GM12801 (cell line): ENCODE results near the gene SPHK2.
A peak's percentile ranks its signal among the peaks of the same experiment; 100 is the strongest.

Source experiments
- TF ChIP-seq, protein P1 (sequence below): IDR thresholded peaks from one replicate; pipeline ENCODE4 v1.5.1; 2011; ENCODE audit warnings: control low read depth; ENCODE audit not compliant: insufficient read length; ENCODE audit errors: extremely low read depth

The SPHK2 gene

GRCh38 chr19:48582168-48582567 lies 37.1 kb upstream of the SPHK2 start:
- TF ChIP-seq, protein P1, sequence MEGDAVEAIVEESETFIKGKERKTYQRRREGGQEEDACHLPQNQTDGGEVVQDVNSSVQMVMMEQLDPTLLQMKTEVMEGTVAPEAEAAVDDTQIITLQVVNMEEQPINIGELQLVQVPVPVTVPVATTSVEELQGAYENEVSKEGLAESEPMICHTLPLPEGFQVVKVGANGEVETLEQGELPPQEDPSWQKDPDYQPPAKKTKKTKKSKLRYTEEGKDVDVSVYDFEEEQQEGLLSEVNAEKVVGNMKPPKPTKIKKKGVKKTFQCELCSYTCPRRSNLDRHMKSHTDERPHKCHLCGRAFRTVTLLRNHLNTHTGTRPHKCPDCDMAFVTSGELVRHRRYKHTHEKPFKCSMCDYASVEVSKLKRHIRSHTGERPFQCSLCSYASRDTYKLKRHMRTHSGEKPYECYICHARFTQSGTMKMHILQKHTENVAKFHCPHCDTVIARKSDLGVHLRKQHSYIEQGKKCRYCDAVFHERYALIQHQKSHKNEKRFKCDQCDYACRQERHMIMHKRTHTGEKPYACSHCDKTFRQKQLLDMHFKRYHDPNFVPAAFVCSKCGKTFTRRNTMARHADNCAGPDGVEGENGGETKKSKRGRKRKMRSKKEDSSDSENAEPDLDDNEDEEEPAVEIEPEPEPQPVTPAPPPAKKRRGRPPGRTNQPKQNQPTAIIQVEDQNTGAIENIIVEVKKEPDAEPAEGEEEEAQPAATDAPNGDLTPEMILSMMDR: no peak

DNA sequence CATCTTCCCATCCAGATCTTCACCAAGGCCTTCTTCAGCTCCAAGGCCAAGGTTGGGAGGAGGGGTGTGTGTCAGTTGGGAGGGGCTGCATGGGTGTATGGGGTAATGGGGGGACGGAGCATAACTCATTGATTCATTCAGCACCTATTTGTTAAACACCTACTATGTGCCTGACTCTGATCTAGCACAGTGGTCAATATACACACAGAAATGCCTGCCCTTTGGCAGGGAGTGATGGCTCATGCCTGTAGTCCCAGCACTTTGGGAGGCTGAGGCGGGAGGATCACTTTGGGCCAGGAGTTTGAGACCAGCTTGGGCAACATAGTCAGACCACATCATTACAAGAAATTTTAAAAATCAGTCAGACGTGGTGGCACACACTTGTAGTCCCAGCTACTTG lies 31.9 kb upstream of the SPHK2 start:
- TF ChIP-seq, protein P1: no peak

- TF ChIP-seq, protein P1: peak; percentile 37
Measured at GRCh38 chr19:48588670-48589401, 30.5 kb upstream of the SPHK2 start.

DNA sequence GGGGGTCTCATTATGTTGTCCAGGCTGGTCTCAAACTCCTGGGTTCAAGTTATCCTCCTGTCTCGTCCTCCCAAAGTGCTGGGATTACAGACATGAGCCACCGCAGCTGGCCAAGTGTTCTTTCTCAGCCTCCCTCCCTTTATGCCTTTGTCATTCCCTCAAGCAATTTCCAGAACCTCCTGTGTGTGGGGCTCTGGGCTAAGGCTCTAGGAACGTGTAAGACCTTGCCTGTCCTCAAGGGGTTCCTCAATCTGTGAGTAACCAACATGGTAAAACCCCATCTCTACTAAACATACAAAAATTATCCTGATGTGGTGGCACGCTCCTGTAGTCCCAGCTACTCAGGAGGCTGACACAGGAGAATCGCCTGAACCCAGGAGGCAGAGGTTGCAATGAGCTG lies 28.3 kb upstream of the SPHK2 start:
- TF ChIP-seq, protein P1: no peak

GRCh38 chr19:48595171-48595570 lies 24.1 kb upstream of the SPHK2 start:
- TF ChIP-seq, protein P1: no peak

DNA sequence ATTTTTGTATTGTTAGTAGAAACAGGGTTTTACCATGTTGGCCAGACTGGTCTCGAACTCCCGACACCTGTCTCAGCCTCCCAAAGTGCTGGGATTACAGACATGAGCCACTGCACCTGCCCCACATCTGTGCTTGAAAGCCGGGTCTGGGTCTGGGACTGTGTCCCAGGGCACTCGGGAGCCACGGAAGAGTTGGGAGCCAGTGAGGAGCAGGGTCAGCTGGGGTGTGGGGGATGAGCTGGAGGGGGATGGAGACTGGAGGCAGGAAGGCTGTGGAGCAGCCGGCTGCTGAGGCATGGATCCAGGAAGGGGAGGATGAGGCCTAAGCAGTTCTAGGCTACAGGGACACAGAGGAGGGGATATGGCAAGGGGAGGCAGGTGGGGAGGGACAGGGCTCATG lies 23.5 kb upstream of the SPHK2 start:
- TF ChIP-seq, protein P1: no peak

- TF ChIP-seq, protein P1: no peak
Measured at GRCh38 chr19:48596237-48596636, 23.1 kb upstream of the SPHK2 start.
